Osteocyte (in vitro differentiated cells): ENCODE measurements around the gene PPP2R5C. TPM values are rescaled to one million over a fixed set of nuclear protein-coding genes. Genes with fewer than 3 reads are reported as not detected.
A peak's percentile ranks its signal among the peaks of the same experiment; 100 is the strongest.

Source experiments
- DNase-seq: peaks from one replicate; pipeline ENCODE4 v3.0.0; 2021; ENCODE audit warnings: mixed read lengths; ENCODE audit not compliant: unreplicated experiment; ENCODE audit errors: extremely low spot score
- H3K27ac Mint-ChIP-seq: one replicate; pipeline ENCODE4 v1.8.0; 2021; ENCODE audit warnings: mild to moderate bottlenecking, mixed read lengths; ENCODE audit not compliant: unreplicated experiment
- H3K27me3 Mint-ChIP-seq: one replicate; pipeline ENCODE4 v1.8.0; 2021; ENCODE audit warnings: mixed read lengths; ENCODE audit not compliant: unreplicated experiment
- H3K36me3 Mint-ChIP-seq: one replicate; pipeline ENCODE4 v1.8.0; 2021; ENCODE audit warnings: mixed read lengths; ENCODE audit not compliant: unreplicated experiment
- H3K4me1 Mint-ChIP-seq: one replicate; pipeline ENCODE4 v1.8.0; 2021; ENCODE audit warnings: mixed read lengths; ENCODE audit not compliant: unreplicated experiment
- H3K4me3 Mint-ChIP-seq: one replicate; pipeline ENCODE4 v1.8.0; 2021; ENCODE audit warnings: mild to moderate bottlenecking, moderate library complexity, mixed read lengths; ENCODE audit not compliant: unreplicated experiment
- H3K9me3 Mint-ChIP-seq: one replicate; pipeline ENCODE4 v1.8.0; 2021; ENCODE audit warnings: mixed read lengths; ENCODE audit not compliant: unreplicated experiment
- CTCF ChIP-seq: fragments of 200-600 bp; sonication (generic); IDR thresholded peaks from 2 replicates; pipeline ENCODE4 v1.5.0; 2021; ENCODE audit warnings: antibody characterized with exemption, mild to moderate bottlenecking, moderate library complexity
- total RNA-seq: library from RNA; stranded (reverse); gene quantifications from 2 replicates; pipeline ENCODE4 v1.2.1, GENCODE V29; 2021

Gene PPP2R5C
- total RNA-seq, 1 donor from 2014 or later: 116 TPM

- Mint-ChIP-seq H3K27me3 (no peaks in the 10 kb centered on the region), H3K4me3 (no peak overlapping the region), H3K9me3 (no peaks in the 10 kb centered on the region), H3K4me1 (peaks cover 11% of the 10 kb centered on the region), H3K27ac (no peak overlapping the region), H3K36me3 (peaks cover 5% of the 10 kb centered on the region)
- no peak for TF ChIP-seq CTCF
- no peak for DNase-seq
Observed at GRCh38 chr14:101872346-101872745, 110.8 kb downstream of the PPP2R5C start.

GRCh38 chr14:101873076-101873825 is 111.7 kb downstream of the PPP2R5C start:
- TF ChIP-seq CTCF: no peak
- Mint-ChIP-seq H3K4me3 (no peak overlapping the region), H3K9me3 (no peaks in the 10 kb centered on the region), H3K27ac (no peak overlapping the region), H3K36me3 (peaks cover 3% of the 10 kb centered on the region), H3K4me1 (peaks cover 20% of the 10 kb centered on the region), H3K27me3 (no peaks in the 10 kb centered on the region)
- no peak for DNase-seq

- Mint-ChIP-seq H3K4me1 (peaks cover 26% of the 10 kb centered on the region), H3K27me3 (no peaks in the 10 kb centered on the region), H3K9me3 (no peaks in the 10 kb centered on the region), H3K27ac (no peak overlapping the region), H3K4me3 (no peak overlapping the region), H3K36me3 (peaks cover 3% of the 10 kb centered on the region)
- no peak for TF ChIP-seq CTCF
- DNase-seq: no peak
Observed at GRCh38 chr14:101873991-101874390, 112.5 kb downstream of the PPP2R5C start.

GRCh38 chr14:101875041-101875726 is 113.7 kb downstream of the PPP2R5C start:
- no peak overlapping the region for H3K4me3 Mint-ChIP-seq
- no peak for TF ChIP-seq CTCF
- no peaks in the 10 kb centered on the region for H3K27me3 Mint-ChIP-seq
- peaks cover 29% of the 10 kb centered on the region for H3K4me1 Mint-ChIP-seq
- no peaks in the 10 kb centered on the region for H3K9me3 Mint-ChIP-seq
- H3K27ac Mint-ChIP-seq: no peak overlapping the region
- peaks cover 3% of the 10 kb centered on the region for H3K36me3 Mint-ChIP-seq
- DNase-seq: peak; percentile 8

- no peak for TF ChIP-seq CTCF
- DNase-seq: no peak
- H3K4me3 Mint-ChIP-seq: no peak overlapping the region
Observed at GRCh38 chr14:101875727-101876554, 114.4 kb downstream of the PPP2R5C start.

More at GRCh38 chr14:101875727-101876554, 114.4 kb downstream of the PPP2R5C start:
- no peak overlapping the region for H3K27ac Mint-ChIP-seq
- H3K36me3 Mint-ChIP-seq: peaks cover 3% of the 10 kb centered on the region
- H3K27me3 Mint-ChIP-seq: no peaks in the 10 kb centered on the region
- H3K9me3 Mint-ChIP-seq: no peaks in the 10 kb centered on the region
- H3K4me1 Mint-ChIP-seq: peaks cover 29% of the 10 kb centered on the region
